Osteocyte (in vitro differentiated cells): Measurements from ENCODE around the gene FFAR3. TPM values are rescaled to one million over a fixed set of nuclear protein-coding genes. Genes with fewer than 3 reads are reported as not detected.

Experiments used
- microRNA-seq: library from miRNA; unstranded; fragments of <30 nt; microRNA quantifications from one replicate; pipeline ENCODE4 v1.1.0, GENCODE V29; 2020; ENCODE audit not compliant: unreplicated experiment
- total RNA-seq: library from RNA; stranded (reverse); gene quantifications from 2 replicates; pipeline ENCODE4 v1.2.1, GENCODE V29; 2021

Gene FFAR3
- total RNA-seq, 1 donor from 2014 or later = not detected

Small RNA genes lying within 50 kb of the gene (microRNA-seq; reads per million reads assigned to microRNA genes)
- not detected for gene MIR5196

Other genes with a start within 250 kb of the FFAR3 start
- gene FXYD3, start 242.6 kb upstream of the FFAR3 start, total RNA-seq = not detected in 2 replicates
- 0.32 and 0.34 TPM in 2 replicates for gene LGI4, start 223.4 kb upstream of the FFAR3 start, total RNA-seq
- 0.86 TPM in 1 of 2 replicates, not detected in the other for gene FXYD1, start 219.6 kb upstream of the FFAR3 start, total RNA-seq
- gene FXYD7, start 215.2 kb upstream of the FFAR3 start, total RNA-seq = 0.50 TPM in 1 of 2 replicates, not detected in the other
- gene FXYD5, start 203.7 kb upstream of the FFAR3 start, total RNA-seq = 81.0 and 86.6 TPM in 2 replicates
- not detected in 2 replicates for gene FAM187B, start 129.7 kb upstream of the FFAR3 start, total RNA-seq
- 0.29 and 0.83 TPM in 2 replicates for gene LSR, start 109.5 kb upstream of the FFAR3 start, total RNA-seq
- gene USF2, start 89.5 kb upstream of the FFAR3 start, total RNA-seq = 112 and 115 TPM in 2 replicates
- gene HAMP, start 75.9 kb upstream of the FFAR3 start, total RNA-seq = 0.68 TPM in 1 of 2 replicates, not detected in the other
- gene MAG, start 66.3 kb upstream of the FFAR3 start, total RNA-seq = not detected in 2 replicates
- gene CD22, start 29.3 kb upstream of the FFAR3 start, total RNA-seq = not detected in 2 replicates
- not detected in 2 replicates for gene FFAR1, start 10.6 kb upstream of the FFAR3 start, total RNA-seq
- not detected in 2 replicates for gene GPR42, start 12.6 kb downstream of the FFAR3 start, total RNA-seq
- not detected in 2 replicates for gene FFAR2, start 89.8 kb downstream of the FFAR3 start, total RNA-seq
- not detected in 2 replicates for gene KRTDAP, start 132.0 kb downstream of the FFAR3 start, total RNA-seq
- not detected in 2 replicates for gene DMKN, start 155.2 kb downstream of the FFAR3 start, total RNA-seq
- gene SBSN, start 169.9 kb downstream of the FFAR3 start, total RNA-seq = not detected in 2 replicates
- not detected in 2 replicates for gene GAPDHS, start 175.0 kb downstream of the FFAR3 start, total RNA-seq
- gene TMEM147, start 187.2 kb downstream of the FFAR3 start, total RNA-seq = 110 and 111 TPM in 2 replicates
- not detected in 2 replicates for gene ATP4A, start 205.2 kb downstream of the FFAR3 start, total RNA-seq
- gene PMIS2, start 227.7 kb downstream of the FFAR3 start, total RNA-seq = not detected in 2 replicates